Prostate gland (tissue), 2 donors: ENCODE data around the gene IGLL5. TPM values are rescaled to one million over a fixed set of nuclear protein-coding genes. Genes with fewer than 3 reads are reported as not detected.

Experiments
- DNase-seq: peaks from one replicate; pipeline ENCODE4 v3.0.0-alpha.2; 2019; ENCODE audit warnings: low spot score
- H3K27ac ChIP-seq, 2 donors: fragments of 200-600 bp; sonication (generic); 2 replicates each; pipeline ENCODE4 v1.5.1; 2017 to 2019
- H3K27me3 ChIP-seq: fragments of 200-600 bp; sonication (generic); replicated peaks from 2 replicates; pipeline ENCODE4 v1.5.1; 2019; ENCODE audit not compliant: insufficient read depth
- H3K36me3 ChIP-seq, 2 donors: fragments of 200-600 bp; sonication (generic); 1 replicate in 1 of 2; 2 replicates in 1 of 2; pipeline versions ENCODE4 v1.5.1 to v1.8.1; 2017 to 2019
- H3K4me1 ChIP-seq: fragments of 200-600 bp; sonication (generic); replicated peaks from 2 replicates; pipeline ENCODE4 v1.5.1; 2019
- H3K4me3 ChIP-seq, 2 donors: fragments of 200-600 bp; sonication (generic); 2 replicates each; pipeline ENCODE4 v1.5.1; 2017 to 2019
- H3K9me3 ChIP-seq: fragments of 200-600 bp; sonication (generic); 2 replicates; pipeline ENCODE4 v1.5.1; 2017
- POLR2A ChIP-seq: fragments of 450-650 bp; IDR thresholded peaks from one replicate; pipeline ENCODE4 v1.6.1; 2016; ENCODE audit warnings: antibody characterized with exemption, mild to moderate bottlenecking
- POLR2AphosphoS5 ChIP-seq: sonication (generic); formaldehyde crosslinking; IDR thresholded peaks from one replicate; pipeline ENCODE4 v1.6.1; 2017; ENCODE audit warnings: antibody characterized with exemption
- WGBS: methylation state at CpG from one replicate; pipeline ENCODE4 v1.1.5; 2018; 5-methylcytosine and 5-hydroxymethylcytosine counted together
- intact Hi-C: fragments of 100-400 bp; cut with DNase I; formaldehyde crosslinking; loops from one replicate; pipeline ENCODE4 v1.14.2; 2022
- total RNA-seq, 2 donors: library from RNA; depleted of rRNA; stranded (reverse); fragments of >200 nt; gene quantifications; one replicate each; pipeline ENCODE4 v1.1.0, GENCODE V29; 2016
- TF ChIP-seq, protein P1 (sequence below), 4 experiments: fragments of 200-600 bp in 2 of 4; fragments of 450-650 bp in 2 of 4; sonication (generic) in 2 of 4; IDR thresholded peaks; 1 replicate in 3 of 4; 2 replicates in 1 of 4; pipeline ENCODE4 v1.5.1; 2016 to 2019; ENCODE audit warnings: antibody characterized with exemption in 4 of 4, mild to moderate bottlenecking in 2 of 4, moderate library complexity in 2 of 4

Gene IGLL5
- total RNA-seq, 2 donors from 2014 or later: not detected

DNA sequence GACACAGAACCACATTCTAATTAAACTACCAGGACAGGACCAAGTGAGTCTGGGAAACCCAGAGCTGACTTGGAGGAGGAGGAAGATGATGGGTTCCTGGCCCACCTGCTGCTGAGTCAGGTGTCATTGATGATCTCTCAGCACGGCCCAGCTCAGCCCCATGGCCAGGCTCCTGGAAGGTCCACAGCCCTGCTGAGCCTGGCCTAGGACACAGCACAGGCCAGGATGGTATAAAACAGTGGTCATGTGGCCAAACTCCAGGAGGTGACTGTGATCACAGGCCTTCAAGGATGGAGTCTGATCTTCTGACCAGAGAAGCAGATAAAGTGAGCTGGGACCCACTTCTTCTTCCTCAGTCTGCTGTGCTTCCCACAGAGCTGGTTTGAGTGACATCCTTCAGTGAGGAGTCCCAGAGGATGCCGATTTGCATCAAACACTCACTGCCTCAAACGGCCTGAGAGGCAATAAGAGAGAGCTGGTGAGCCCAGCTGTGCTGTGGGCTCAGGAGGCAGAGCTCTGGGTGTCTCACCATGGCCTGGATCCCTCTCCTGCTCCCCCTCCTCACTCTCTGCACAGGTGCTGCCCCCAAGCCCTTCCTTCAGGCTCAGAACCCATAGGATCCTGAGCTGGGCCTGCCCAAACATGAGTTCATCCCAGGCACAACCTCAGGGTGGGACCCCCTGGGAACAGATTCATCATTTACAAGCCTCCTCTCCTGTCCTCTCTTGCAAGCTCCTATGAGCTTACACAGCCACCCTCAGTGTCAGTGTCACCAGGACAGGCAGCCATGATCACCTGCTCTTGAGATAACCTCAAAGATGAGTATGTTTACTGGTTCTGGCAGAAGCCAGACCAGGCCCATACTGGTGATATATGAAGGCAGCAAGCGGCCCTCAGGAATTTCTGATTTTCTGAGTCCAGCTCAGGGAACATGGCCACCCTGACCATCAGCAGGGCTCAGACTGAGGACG, 37.7 kb upstream of the IGLL5 start:
- 75% methylated on average over 5 of the region's 5 CpGs for WGBS

DNA sequence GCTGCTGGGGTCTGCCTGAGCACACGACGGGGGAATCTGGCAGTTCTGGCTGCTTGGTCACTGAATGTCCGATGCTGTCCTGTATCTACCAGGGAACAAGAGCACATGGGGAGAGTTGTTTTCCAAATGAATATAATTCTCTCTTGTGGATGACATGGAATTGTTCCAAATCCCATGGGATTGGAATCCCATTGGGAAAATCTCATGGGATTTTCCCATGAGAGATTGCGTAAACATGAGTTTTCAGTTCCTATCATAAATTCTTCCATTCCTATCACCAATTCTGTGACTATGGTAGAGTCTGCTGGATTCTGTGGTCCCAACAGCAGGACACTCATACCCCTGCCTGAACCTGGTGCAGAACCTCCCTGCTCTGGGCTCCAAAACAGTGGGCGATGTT, 35.6 kb upstream of the IGLL5 start:
- Histone ChIP-seq H3K4me3 (no peak overlapping the region), H3K27ac (no peak overlapping the region), H3K27me3 (no peaks in the 10 kb centered on the region), H3K4me1 (no peaks in the 10 kb centered on the region), H3K9me3 (no peaks in the 10 kb centered on the region), H3K36me3 (no peaks in the 10 kb centered on the region)
- no peak for DNase-seq
- WGBS: 84% methylated on average over 5 of the region's 5 CpGs
- intact Hi-C loops: loop anchor here (5.0 kb wide), 1 partner anchor 100 kb away; no protein-coding TSS in a partner anchor
- TF ChIP-seq, protein P1, sequence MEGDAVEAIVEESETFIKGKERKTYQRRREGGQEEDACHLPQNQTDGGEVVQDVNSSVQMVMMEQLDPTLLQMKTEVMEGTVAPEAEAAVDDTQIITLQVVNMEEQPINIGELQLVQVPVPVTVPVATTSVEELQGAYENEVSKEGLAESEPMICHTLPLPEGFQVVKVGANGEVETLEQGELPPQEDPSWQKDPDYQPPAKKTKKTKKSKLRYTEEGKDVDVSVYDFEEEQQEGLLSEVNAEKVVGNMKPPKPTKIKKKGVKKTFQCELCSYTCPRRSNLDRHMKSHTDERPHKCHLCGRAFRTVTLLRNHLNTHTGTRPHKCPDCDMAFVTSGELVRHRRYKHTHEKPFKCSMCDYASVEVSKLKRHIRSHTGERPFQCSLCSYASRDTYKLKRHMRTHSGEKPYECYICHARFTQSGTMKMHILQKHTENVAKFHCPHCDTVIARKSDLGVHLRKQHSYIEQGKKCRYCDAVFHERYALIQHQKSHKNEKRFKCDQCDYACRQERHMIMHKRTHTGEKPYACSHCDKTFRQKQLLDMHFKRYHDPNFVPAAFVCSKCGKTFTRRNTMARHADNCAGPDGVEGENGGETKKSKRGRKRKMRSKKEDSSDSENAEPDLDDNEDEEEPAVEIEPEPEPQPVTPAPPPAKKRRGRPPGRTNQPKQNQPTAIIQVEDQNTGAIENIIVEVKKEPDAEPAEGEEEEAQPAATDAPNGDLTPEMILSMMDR (IDR thresholded peaks at IDR 0.05): no peak
- TF ChIP-seq POLR2AphosphoS5 (no peak), POLR2A (no peak)

More for the DNA sequence above, 37.7 kb upstream of the IGLL5 start:
- Histone ChIP-seq H3K27me3 (no peaks in the 10 kb centered on the region), H3K27ac (no peak overlapping the region), H3K4me3 (no peak overlapping the region), H3K9me3 (no peaks in the 10 kb centered on the region), H3K4me1 (no peaks in the 10 kb centered on the region), H3K36me3 (no peaks in the 10 kb centered on the region)
- DNase-seq: no peak
- intact Hi-C loops: loop anchor here (5.0 kb wide), 1 partner anchor 102 kb away; no protein-coding TSS in a partner anchor
- TF ChIP-seq, protein P1 (IDR thresholded peaks at IDR 0.05): no peak
- TF ChIP-seq POLR2A (no peak), POLR2AphosphoS5 (no peak)

DNA sequence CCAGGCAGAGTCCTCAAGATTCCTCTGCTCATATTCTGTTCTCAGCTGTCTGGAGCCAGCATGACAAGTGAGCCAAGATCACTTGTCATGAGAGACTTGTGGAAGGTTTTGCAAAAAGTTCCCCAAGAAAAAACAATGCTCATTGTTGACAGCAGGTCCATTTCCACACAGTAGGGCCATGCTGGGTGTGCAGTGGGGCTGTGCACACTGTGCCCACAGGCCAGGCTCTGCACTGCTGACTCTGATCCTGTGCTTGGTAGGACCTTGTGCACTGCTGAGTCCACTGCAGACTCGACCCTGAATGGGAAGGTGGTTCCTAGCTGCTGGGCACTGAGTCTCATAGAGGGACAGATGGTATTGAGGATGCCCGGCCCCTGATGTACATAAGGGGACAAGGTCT, 33.9 kb upstream of the IGLL5 start:
- DNase-seq: no peak
- WGBS: 88% methylated on average over 2 of the region's 2 CpGs
- no peaks in the 10 kb centered on the region for H3K27me3 ChIP-seq
- H3K36me3 ChIP-seq: no peaks in the 10 kb centered on the region
- H3K4me1 ChIP-seq: no peaks in the 10 kb centered on the region
- no peak overlapping the region for H3K4me3 ChIP-seq
- intact Hi-C loops: loop anchor here (5.0 kb wide), 1 partner anchor 99 kb away; no protein-coding TSS in a partner anchor
- H3K9me3 ChIP-seq: no peaks in the 10 kb centered on the region
- TF ChIP-seq POLR2AphosphoS5 (no peak), POLR2A (no peak)
- TF ChIP-seq, protein P1 (IDR thresholded peaks at IDR 0.05): no peak
- H3K27ac ChIP-seq: no peak overlapping the region

DNA sequence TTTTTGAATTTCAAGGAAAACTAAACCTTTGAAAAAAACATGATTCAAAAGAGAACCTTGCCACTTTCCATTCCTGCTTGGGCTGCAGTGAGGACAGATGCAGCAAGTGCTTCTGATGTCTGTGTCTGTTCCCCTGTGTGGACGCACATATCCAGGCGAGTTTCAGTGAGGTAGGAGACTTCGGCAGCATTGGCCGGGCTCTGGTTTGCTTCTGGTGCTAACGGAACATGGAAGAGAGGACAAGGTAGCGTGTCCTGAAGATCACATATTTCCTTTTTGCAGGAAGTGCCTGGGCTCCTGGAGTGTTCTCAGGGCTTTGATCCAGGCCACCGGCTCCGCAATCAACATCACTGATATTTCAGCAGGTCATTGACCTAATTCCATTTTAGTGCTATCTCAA, 33.1 kb upstream of the IGLL5 start:
- no peaks in the 10 kb centered on the region for H3K36me3 ChIP-seq
- TF ChIP-seq POLR2A (no peak), POLR2AphosphoS5 (no peak)
- TF ChIP-seq, protein P1 (IDR thresholded peaks at IDR 0.05): no peak
- no peaks in the 10 kb centered on the region for H3K9me3 ChIP-seq
- intact Hi-C loops: loop anchor here (5.0 kb wide), 1 partner anchor 98 kb away; no protein-coding TSS in a partner anchor
- H3K4me3 ChIP-seq: no peak overlapping the region
- no peak overlapping the region for H3K27ac ChIP-seq
- no peaks in the 10 kb centered on the region for H3K27me3 ChIP-seq
- WGBS: 78% methylated on average over 8 of the region's 8 CpGs
- H3K4me1 ChIP-seq: no peaks in the 10 kb centered on the region
- DNase-seq: no peak
